ENCODE data around the gene ELAVL3. TPM values are rescaled to one million over a fixed set of nuclear protein-coding genes. Genes with fewer than 3 reads are reported as not detected.
"Not testable (repeated sequence)": the region's sequence is repeated elsewhere in the genome, so short reads cannot be mapped to it uniquely, and the experiment has no call there.

The ELAVL3 gene
- total RNA-seq, 1 experiment from 2014 or later = not detected

DNA sequence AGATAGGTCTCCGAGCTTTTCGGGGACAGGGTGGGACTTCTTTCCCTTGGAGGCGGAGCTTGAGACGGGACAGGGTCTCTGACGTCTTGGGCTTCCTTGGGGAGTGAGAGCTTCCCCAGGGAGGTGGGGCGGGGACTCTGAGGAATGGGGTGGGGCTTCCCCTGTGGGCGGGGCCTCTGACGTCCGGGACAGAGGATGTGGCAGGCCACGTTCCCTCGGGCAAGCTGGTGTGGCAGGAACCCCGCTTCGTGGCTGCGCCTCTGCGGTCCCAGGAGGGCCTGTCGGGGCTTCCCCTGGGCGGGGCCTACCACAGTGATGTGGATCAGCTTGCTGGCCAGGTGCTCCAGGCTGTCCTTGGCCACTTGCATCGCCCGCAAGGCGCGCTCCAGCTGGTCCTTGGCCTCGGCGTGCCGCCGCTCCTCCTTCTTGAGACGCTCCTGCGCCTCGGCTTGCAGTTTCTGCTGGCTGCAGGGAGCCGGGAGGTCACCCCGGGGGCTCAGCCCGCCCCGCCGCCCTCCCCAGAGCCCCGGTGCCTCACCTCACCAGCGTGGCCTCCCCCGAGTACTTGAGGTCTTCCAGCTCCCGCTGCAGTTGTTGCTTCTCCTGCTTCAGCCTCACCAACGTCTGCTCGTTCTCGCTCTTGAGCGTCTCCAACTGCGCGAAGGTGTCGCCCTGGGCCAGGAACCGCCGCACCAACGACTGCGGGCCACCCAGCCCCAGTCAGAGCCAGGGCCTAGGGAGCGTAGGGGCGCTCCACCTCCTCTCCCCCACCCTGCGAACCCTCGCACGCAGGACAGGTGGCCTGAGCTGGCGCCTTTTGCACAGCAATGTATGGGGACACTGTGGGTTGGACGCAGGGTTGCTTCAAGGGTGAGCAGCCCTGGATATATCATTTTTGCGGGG lies 58.4 kb downstream of the ELAVL3 start:
- in situ Hi-C loops (cut with HindIII; ENCODE audit: low pct_unique_long_range_greater_than_20kb, low sequenced_read_pairs) = no loop called here
- no peak for DNase-seq (ENCODE audit: low read depth)

DNA sequence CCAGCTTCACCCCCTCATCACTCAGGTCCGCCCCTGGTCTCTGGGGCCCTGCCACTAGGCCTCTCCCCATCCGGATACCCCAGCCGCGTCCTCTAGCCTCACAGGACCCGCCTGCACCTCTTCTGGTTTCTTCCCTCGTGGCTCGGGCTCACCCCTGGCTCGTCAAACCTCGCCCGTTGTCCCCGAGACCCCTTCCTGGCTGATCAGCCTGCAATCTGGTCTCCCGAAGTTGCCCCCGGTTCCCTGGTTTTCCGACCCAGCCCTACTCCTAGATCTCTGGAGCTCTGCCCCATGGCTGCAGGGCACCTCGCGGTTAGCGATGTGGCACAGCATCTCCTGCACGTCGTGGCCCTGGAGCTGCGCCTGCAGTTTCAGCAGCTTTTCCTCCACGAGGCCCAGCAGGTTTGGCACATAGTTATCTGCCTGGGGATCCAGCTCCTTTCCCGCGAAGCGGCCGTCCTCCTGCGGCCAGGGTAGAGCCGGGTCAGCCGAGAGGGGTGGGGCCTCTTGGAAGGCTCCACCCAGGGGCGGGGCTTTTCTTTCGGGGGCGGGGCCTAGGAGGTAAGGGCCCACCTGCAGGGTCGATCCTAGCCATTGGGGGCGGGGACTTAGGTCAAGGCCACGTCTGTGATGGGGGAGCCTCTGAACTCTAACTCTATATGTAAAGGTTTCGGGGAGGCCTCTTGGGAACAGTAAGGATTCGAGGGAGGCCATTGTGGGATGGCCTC lies 59.3 kb downstream of the ELAVL3 start:
- in situ Hi-C loops (cut with HindIII; ENCODE audit: low pct_unique_long_range_greater_than_20kb, low sequenced_read_pairs) = no loop called here
- no peak for DNase-seq (ENCODE audit: low read depth)

DNA sequence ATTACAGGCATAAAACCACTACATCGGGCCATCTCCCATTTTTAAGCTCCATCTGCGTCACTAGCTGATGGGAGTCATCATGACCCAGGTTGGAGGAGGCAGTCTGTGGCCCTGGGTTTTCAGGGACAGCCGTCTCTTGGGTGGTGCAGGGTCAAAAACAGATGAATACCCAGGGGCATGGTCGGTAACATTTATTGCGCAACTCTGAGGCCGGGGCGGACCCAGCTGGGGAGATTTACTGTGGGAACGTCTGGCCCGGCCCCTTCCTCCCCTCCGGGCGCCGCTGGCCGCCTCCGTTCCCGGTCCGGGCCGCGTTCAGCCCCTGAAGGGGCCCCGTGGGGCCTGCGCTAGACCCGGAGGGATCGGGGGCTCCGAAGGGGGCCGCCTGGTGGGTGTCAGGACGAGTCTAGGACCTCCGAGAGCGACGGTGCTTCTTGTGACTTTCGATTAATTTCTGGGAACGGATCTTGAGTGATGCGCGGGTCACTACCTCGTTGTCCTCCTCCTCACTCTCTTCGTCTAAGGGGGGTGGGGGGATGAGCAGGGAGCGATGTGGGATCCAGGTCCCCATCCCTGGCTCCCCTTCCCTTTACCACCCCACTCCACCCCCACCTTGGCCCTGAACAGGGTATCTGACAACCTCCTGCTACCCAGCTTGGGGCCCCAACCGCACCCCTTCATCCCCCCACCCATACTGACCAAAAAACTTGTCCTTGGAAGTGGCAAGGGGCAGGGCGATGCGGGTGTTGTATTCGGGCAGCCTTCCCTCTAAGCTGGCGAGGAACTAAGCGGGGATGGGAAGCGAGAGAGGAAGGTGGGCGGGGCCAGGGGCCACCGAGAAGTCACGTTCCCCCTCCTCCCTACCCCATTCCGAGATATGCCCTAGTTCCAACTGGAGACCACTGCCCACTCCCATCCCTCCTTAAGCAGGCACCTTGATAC lies 60.1 kb downstream of the ELAVL3 start:
- in situ Hi-C loops (cut with HindIII; ENCODE audit: low pct_unique_long_range_greater_than_20kb, low sequenced_read_pairs) = no loop called here

DNA sequence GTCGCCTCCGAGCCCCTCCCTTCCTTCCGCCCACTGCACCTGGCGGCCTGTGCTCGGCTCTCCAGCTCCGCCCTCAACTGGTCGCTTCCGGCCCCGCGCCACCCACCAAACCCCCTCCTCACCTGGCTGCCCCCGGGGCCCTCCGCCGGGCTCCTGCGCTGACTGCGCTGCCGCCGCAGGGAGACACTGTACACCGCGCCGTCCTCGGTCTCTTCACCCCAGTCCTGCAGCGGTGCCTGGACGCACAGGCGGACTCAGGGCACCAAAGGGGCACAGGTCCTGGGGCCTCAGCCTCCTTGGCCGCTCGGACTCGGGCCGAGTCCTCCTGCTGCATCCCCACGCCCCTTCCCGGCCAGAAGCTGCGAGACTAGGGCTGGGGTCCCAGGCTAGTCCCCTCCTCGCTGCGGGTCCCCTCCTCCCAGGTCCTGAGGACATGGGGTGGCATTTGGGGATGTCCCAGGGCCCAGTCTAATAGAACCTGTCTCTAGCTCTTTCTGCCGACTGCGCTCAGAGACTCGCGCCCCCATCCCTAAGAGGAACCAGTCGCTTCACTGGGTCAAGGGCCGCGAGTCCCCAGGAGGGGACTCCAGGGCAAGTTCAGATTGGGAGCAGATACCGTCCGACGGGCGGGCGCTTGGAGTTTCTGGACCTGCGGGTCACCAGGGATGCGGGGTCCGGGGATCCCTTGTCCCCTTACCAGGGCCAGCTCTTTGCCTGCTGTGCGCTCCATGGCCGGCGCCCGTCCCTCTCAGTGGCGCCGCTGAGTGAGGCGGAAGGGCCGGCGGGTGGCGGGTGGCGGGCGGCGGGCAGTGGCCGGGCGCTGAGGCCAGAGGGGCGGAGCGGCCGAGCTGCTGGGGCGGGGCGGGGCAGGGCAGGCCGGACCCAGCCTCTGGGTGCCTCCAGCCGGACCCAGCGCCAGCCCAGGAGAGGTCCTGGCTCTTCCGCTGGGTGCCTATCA lies 62.0 kb downstream of the ELAVL3 start, which contains the start of gene RGL3:
RGL3 (minus strand) TSS at position 766 of the 958 bp plus-strand sequence; CDS start at position 730, 36 bp downstream.
- in situ Hi-C loops (cut with HindIII; ENCODE audit: low pct_unique_long_range_greater_than_20kb, low sequenced_read_pairs) = no loop called here
- peak; percentile 42 for DNase-seq (ENCODE audit: low read depth)

More for the DNA sequence above, 60.1 kb downstream of the ELAVL3 start:
- no peak for DNase-seq (ENCODE audit: low read depth)

DNA sequence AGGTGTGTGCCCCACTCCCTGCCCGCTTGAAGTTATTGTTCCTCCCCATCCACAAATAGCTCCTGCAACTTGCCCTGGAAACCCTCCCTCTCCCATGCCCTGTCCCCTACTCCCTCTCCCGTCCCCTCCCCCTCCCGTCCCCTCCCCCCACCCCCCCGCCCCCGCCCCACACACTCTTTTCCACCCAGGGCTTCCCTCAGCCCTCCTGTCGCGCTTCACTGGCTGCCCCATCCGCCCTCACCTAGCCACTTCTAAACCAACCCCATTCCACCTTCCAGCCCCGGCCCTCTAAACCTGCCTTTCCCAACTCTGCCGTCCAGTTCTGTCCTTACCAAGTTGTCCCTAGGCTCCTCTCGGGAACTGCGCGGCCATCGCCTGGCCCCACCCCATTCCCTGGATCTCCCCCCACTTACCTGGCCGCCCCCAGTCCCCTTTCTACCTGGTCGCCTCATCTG lies 62.7 kb downstream of the ELAVL3 start:
- no peak for DNase-seq (ENCODE audit: low read depth)
- in situ Hi-C loops (cut with HindIII; ENCODE audit: low pct_unique_long_range_greater_than_20kb, low sequenced_read_pairs) = no loop called here

DNA sequence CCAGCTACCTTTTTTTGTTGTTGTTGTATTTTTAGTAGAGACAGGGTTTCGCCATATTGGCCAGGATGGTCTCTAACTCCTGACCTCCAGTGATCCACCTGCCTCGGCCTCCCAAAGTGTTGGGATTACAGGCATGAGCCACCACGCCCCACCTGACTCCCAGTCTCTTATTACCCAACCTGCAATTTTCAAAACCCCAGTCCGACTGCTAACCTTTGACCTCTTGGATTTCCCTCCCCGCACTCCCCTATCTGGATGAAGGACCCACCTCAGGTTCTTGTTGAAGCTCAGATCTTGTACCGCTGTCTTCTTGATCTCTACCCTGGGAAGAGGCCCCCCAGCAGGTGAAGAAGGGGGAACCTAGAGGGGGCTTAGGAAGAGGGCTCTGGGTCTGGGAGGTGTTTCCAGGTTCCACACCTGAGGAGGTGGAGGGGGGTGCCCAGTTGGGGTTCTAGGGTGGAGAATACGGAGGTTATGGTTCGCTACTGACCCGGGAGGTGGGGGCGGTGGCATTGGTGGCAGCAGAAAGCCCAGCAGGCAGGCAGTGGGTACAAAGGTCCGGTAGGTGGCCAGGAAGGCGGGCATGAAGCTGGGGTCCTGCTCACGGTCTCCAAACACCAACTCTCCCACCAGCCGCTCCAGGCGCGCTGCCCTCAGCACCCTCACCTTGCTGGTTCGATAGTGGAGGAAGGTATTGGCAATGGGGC lies 64.3 kb downstream of the ELAVL3 start:
- in situ Hi-C loops (cut with HindIII; ENCODE audit: low pct_unique_long_range_greater_than_20kb, low sequenced_read_pairs) = no loop called here
- DNase-seq (ENCODE audit: low read depth) = no peak

DNA sequence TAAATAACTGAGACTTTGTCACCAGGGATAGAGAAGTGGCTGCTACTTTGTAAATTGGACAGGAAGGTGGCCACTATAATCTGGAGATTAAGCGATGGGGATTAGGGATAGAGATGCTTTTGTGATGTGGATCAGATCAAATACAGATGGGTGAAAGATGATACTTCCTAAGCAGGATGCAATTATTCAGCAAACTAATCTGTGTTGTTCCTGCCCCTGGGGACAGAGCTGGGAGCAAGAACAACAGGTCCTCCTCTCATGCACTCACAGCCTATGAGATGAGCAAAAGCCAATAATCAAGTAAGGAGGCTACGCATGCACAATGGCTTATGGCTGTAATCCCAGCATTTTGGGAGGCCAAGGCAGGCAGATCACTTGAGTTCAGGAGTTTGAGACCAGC lies 66.3 kb downstream of the ELAVL3 start:
- in situ Hi-C loops (cut with HindIII; ENCODE audit: low pct_unique_long_range_greater_than_20kb, low sequenced_read_pairs) = no loop called here
- no peak for DNase-seq (ENCODE audit: low read depth)

DNA sequence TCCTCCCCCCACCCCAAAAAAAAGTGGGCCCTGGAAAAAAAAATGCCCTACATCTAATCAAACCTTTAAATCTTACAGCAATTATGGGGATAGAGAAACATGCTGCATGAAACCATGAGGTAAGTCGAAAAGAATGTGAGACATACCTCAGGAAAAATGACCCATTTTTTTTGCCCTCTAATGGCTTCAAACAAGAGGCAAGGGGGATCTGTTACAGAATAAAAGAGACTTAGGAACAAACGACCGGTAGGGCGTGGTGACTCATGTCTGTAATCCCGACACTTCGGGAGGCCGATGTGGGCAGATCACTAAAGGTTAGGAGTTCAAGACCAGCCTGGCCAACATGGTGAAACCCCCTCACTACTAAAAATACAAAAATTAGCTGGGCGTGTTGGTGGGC lies 70.2 kb downstream of the ELAVL3 start:
- peak; percentile 38 for DNase-seq (ENCODE audit: low read depth)
- in situ Hi-C loops (cut with HindIII; ENCODE audit: low pct_unique_long_range_greater_than_20kb, low sequenced_read_pairs) = no loop called here

DNA sequence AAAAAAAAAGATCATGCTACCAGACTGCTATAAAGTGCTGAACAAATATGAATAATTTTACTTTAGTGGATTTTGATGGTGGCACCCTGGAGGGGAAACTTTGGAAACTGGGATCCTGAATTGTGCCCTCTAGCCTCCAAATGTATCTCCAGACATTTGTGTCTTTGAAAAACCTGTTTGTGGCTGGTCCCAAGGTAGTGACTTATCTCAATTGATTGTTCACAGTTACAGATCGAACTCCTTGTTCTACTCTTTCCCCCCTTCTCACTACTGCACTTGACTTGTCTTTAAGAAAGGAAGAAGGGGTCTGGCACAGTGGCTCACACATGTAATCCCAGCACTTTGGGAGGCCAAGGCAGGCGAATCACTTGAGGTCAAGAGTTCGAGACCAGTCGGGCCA lies 72.3 kb downstream of the ELAVL3 start:
- in situ Hi-C loops (cut with HindIII; ENCODE audit: low pct_unique_long_range_greater_than_20kb, low sequenced_read_pairs) = no loop called here
- DNase-seq (ENCODE audit: low read depth) = no peak

DNA sequence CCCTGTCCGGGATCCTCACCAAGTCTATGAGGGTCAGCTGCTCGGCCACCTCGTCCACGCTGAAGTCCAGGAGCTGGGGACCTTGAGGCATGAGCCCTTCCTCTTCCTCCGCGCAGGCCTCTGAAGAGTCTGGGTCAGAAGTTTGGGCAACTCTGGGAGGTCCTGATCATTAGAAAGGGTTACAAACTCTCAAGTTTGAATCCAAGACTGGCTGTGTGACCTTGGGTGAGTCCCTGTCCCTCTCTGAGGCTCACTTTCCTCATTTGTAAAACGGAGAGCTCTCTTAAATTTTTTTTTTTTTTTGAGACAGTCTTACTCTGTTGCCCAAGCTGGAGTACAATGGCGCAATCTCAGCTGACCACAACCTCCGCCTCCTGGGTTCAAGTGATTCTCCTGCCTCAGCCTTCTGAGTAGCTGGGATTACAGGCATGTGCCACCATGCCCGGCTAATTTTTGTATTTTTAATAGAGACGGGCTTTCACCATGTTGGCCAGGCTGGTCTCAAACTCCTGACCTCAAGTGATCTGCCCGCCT lies 74.1 kb downstream of the ELAVL3 start:
- DNase-seq (ENCODE audit: low read depth); in situ Hi-C loops (cut with HindIII; ENCODE audit: low pct_unique_long_range_greater_than_20kb, low sequenced_read_pairs): not testable (repeated sequence)

DNA sequence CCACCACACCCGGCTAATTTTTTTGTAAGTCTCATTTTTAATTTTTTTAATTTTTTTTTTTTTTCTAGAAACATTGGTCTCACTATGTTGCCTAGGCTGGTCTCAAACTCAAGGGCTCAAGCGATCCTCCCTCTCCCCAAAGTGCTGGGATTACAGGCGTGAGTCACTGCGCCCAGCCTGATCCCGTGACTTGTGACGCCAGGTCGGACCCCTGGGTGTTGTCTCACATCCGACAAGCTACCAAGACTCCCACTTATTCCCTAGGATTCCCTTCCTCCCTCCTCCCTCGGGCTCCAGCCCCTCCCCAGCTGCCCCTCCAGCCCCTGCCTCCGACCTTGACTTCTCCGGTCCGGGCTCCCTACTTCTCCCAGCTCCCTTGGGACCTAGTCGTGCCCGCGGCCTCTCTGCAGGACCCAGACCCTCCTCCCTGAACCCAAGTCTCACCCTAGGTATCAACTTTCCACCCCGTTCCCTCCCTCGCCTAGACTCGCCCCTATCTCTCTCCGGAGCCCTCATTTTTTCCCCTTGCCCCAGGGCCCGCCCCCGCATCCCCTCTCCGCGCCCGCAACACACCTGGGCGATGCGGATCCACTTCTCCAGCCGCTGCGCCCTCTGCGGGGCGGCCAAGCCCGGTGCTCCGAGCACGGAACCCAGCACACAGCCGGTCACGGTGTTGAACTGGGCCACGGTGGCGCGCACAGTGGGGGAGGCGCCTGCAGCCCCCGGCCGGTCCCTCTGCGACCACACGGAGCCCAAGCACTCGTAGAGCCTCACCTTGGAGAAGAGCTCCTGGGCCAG lies 74.8 kb downstream of the ELAVL3 start:
- in situ Hi-C loops (cut with HindIII; ENCODE audit: low pct_unique_long_range_greater_than_20kb, low sequenced_read_pairs) = no loop called here
- no peak for DNase-seq (ENCODE audit: low read depth)

DNA sequence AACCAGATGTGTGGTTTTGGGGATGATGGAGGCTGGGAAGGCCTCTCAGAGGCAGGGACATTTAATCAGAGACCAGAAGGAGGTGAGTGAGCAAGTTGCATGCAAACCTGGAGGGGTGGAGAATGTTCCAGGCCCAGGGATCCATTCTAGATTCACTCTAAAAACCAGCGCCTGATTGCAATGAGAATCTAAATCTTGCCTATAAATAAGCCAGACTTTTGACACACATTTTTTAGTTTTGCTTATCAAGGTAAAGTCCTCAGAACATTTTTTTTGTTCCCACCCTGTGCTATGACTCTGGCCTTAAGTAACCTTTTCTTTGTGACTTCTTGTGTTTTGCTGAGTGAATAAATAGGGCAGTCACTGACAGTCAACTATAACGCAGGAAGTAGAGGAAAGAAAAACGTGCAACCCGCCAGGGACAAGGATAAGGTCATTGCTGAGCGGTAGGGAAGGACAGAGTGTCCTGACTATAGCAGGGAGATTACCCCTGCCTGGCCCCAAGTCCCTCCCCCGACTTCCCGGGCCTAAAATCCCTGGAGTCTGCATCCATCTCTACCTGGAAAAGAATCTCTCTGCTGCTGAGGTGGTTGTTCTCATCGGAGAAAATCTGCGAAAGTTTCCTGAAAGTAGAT lies 76.1 kb downstream of the ELAVL3 start:
- in situ Hi-C loops (cut with HindIII; ENCODE audit: low pct_unique_long_range_greater_than_20kb, low sequenced_read_pairs) = no loop called here
- no peak for DNase-seq (ENCODE audit: low read depth)

DNA sequence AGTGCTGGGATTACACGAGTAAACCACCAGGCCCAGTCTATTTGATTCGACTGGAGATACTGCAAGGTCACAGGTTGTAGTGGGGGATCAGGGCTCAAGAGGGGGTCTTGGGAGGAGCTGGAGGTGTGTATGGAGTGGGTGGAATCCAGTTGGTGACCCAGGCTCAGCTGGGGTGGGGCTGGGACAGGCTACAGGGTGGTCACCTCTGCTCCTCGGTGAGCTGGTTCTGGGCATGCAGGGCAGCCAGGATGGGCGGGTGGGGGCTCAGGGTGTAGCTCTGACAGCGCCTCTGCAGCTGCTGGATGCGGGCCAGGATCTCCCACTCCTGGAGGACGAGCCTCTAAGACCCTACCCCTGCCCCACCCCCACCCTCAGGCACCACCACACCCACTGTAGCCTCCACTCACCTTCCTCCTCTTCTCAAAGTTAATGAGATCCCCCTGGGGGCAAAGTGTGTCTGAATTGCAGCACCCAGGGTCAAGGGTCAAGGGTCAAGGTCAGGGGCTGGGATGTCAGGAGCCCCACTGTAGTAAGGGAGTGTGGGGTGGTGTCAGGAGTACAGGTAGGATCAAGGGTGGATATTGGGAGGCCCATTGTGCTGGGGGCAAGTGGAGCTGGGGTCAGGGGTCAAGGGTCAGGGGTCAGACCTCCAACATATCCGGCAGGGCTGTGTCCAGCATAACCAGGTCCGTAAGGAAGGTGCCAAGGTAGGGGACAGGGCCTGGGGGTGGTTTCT lies 78.9 kb downstream of the ELAVL3 start:
- in situ Hi-C loops (cut with HindIII; ENCODE audit: low pct_unique_long_range_greater_than_20kb, low sequenced_read_pairs) = no loop called here
- DNase-seq (ENCODE audit: low read depth) = no peak
